ENCODE results near the gene CHRNB4.

DNA sequence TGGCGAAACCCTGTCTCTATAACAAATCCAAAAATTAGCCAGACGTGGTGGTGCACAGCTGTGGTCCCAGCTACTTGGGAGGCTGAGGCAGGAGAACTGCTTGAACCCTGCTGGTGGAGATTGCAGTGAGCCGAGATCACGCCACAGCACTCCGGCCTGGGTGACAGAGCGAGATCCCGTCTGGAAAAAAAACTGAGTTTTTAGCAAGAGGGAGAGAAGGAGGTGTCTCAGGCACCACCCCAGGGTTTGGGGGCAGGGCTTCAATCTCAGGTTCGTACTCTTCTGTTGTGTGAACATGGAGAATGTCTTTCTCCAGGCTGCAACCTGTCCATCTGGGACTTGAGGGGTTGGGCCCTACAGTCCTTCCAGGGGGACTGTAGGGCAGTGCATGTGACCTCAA, 22.9 kb downstream of the CHRNB4 start:
- TF ChIP-seq POLR2AphosphoS5 (IDR thresholded peaks at IDR 0.05; ENCODE audit: low read depth, low read length), result no peak
- no peak for TF ChIP-seq POLR2A (IDR thresholded peaks at IDR 0.05; ENCODE audit: low read depth, low read length)
